Esophagus squamous epithelium (tissue), 5 donors: ENCODE measurements around the gene BAD. TPM values are rescaled to one million over a fixed set of nuclear protein-coding genes. Genes with fewer than 3 reads are reported as not detected.
A peak's percentile ranks its signal among the peaks of the same experiment; 100 is the strongest.

Experiments used
- DNase-seq: peaks from one replicate; lab custom pipeline; 2025; lab: John Stamatoyannopoulos, UW
- H3K27ac ChIP-seq, 4 donors: fragments of 200-600 bp; sonication (generic); one replicate each; pipeline ENCODE4 v1.5.1; 2016 to 2019; ENCODE audit warnings: mild to moderate bottlenecking in 1 of 4
- H3K27me3 ChIP-seq, 4 donors: fragments of 200-600 bp; sonication (generic); 1 replicate in 3 of 4; 2 replicates in 1 of 4; pipeline versions ENCODE4 v1.5.1 to v1.6.0; 2017 to 2021; ENCODE audit warnings: antibody characterized with exemption in 1 of 4
- H3K36me3 ChIP-seq, 3 donors: fragments of 200-600 bp; sonication (generic); one replicate each; pipeline ENCODE4 v1.5.1; 2016 to 2019
- H3K4me1 ChIP-seq, 3 donors: fragments of 200-600 bp; sonication (generic); one replicate each; pipeline ENCODE4 v1.5.1; 2017 to 2019
- H3K4me3 ChIP-seq, 4 donors: fragments of 200-600 bp; sonication (generic); 1 replicate in 3 of 4; 2 replicates in 1 of 4; pipeline ENCODE4 v1.5.1; 2016 to 2019; ENCODE audit warnings: mild to moderate bottlenecking in 2 of 4, moderate library complexity in 1 of 4
- H3K9me3 ChIP-seq, 3 donors: fragments of 200-600 bp; sonication (generic); one replicate each; pipeline ENCODE4 v1.5.1; 2016 to 2019
- POLR2A ChIP-seq, 4 donors: fragments of 450-650 bp; IDR thresholded peaks; one replicate each; pipeline ENCODE4 v1.6.1; 2017; ENCODE audit warnings: antibody characterized with exemption in 4 of 4, mild to moderate bottlenecking in 4 of 4, moderate library complexity in 3 of 4
- WGBS, 2 donors: methylation state at CpG; one replicate each; pipeline ENCODE4 v1.1.5; 2018; 5-methylcytosine and 5-hydroxymethylcytosine counted together
- intact Hi-C: fragments of 100-400 bp; cut with DNase I; formaldehyde crosslinking; loops from one replicate; pipeline ENCODE4 v1.15.0; 2022
- total RNA-seq, 4 donors: library from RNA; depleted of rRNA; stranded (reverse); fragments of >200 nt; gene quantifications; one replicate each; pipeline ENCODE4 v1.1.0, GENCODE V29; 2016
- TF ChIP-seq, protein P1 (sequence below), 6 experiments: fragments of 450-650 bp in 4 of 6; fragments of 200-600 bp in 2 of 6; sonication (generic) in 2 of 6; IDR thresholded peaks; one replicate each; pipeline ENCODE4 v1.5.1; 2016 to 2019; ENCODE audit warnings: antibody characterized with exemption in 6 of 6, mild to moderate bottlenecking in 4 of 6, moderate library complexity in 4 of 6
- donor health status: DM: yes; HTN: yes; CAD: no.

Gene BAD
- total RNA-seq, 4 donors from 2014 or later, result 49.4 to 86.5 (median 72.9) TPM

DNA sequence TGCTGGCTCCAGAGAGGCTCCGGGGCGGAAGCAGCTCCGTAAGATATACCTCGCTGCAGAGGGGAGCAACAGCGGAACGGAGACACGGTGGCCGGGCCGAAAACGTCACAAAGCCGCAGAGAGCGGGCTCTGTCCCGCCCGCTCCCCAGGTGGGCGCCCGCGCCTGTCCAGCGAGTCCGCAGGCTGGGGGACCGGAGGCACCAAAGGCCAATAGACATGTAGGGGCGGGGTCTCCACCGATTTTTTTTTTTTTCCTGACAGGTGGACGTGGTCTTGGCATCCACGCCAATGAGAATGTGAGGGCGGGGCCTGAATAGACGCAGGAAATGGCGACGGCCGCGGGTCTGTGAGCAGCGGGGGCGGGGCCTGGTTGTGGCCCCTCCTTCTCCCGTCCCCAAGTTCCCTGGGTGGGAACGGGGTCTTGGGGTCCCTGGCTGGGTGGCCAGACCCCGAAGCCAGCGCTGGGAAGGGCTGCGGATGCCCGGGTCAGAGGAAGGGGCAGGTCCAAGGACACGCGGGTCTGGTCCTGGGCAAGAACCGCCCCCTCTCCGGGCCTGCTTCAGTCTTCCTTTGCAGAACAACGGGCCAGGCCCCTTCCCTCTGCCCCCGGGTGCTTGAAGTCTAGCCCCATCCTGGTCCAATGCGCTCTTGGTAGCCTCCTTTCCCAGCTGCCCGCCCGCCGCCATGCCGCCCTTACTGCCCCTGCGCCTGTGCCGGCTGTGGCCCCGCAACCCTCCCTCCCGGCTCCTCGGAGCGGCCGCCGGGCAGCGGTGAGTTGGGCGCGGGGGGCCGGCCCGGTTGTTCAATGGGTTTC, 54.1 kb downstream of the BAD start, which contains the start of gene DNAJC4:
TSS of gene DNAJC4 (plus strand) at position 378 of the 814 bp plus-strand sequence. CDS start at position 685, 307 bp downstream.
- peak; percentile 76 for DNase-seq
- 0 to 1% methylated on average over 20 to 21 of the region's 62 CpGs for WGBS, 2 donors
- peaks cover 33 to 90% (median 49%) of the 10 kb centered on the region in 3 donors for H3K4me1 ChIP-seq
- TF ChIP-seq, protein P1, sequence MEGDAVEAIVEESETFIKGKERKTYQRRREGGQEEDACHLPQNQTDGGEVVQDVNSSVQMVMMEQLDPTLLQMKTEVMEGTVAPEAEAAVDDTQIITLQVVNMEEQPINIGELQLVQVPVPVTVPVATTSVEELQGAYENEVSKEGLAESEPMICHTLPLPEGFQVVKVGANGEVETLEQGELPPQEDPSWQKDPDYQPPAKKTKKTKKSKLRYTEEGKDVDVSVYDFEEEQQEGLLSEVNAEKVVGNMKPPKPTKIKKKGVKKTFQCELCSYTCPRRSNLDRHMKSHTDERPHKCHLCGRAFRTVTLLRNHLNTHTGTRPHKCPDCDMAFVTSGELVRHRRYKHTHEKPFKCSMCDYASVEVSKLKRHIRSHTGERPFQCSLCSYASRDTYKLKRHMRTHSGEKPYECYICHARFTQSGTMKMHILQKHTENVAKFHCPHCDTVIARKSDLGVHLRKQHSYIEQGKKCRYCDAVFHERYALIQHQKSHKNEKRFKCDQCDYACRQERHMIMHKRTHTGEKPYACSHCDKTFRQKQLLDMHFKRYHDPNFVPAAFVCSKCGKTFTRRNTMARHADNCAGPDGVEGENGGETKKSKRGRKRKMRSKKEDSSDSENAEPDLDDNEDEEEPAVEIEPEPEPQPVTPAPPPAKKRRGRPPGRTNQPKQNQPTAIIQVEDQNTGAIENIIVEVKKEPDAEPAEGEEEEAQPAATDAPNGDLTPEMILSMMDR (IDR thresholded peaks at IDR 0.05), result no peak
- peak in 2 of 4 donors; percentile 24 to 57 for TF ChIP-seq POLR2A (IDR thresholded peaks at IDR 0.05)
- H3K4me3 ChIP-seq, result peak within 1 kb of the TSS; percentile 55 to 88 (median 82)
- peak within 1 kb of the TSS; percentile 86 to 97 (median 94) for H3K27ac ChIP-seq
- H3K9me3 ChIP-seq, result no peaks in the 10 kb centered on the region
- intact Hi-C loops, result no loop called here
- no peaks in the 10 kb centered on the region for H3K36me3 ChIP-seq
- no peaks in the 10 kb centered on the region for H3K27me3 ChIP-seq

DNA sequence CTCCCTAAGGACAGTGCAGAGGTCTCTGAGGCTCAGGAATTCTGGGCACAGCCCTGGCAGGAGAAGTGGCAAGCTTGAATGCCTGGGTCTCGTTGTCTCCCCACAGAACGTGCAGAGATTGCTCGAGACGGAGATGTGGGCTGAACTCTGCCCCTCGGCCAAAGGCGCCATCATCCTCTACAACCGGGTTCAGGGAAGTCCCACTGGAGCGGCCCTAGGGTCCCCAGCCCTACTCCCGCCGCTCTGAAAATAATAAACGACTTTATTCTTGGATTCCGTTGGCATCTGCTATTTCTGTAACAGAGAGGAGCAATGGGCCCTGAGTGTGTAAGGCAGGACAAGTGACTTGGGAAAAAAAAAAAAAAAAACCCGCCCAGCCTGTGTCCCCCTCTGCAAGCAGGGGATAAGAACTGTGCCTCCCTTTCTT, 54.7 kb downstream of the BAD start:
- Histone ChIP-seq H3K4me3 (peak overlapping the region; percentile 55 to 88 (median 82)), H3K27ac (peak overlapping the region; percentile 86 to 97 (median 94)), H3K4me1 (peaks cover 32 to 90% (median 51%) of the 10 kb centered on the region in 3 donors), H3K27me3 (no peaks in the 10 kb centered on the region), H3K9me3 (no peaks in the 10 kb centered on the region), H3K36me3 (no peaks in the 10 kb centered on the region)
- DNase-seq, result no peak
- WGBS, 2 donors, result 19 to 30% methylated on average over 5 to 11 of the region's 13 CpGs
- intact Hi-C loops, result no loop called here
- TF ChIP-seq, protein P1 (IDR thresholded peaks at IDR 0.05), result no peak
- TF ChIP-seq POLR2A (IDR thresholded peaks at IDR 0.05), result no peak

DNA sequence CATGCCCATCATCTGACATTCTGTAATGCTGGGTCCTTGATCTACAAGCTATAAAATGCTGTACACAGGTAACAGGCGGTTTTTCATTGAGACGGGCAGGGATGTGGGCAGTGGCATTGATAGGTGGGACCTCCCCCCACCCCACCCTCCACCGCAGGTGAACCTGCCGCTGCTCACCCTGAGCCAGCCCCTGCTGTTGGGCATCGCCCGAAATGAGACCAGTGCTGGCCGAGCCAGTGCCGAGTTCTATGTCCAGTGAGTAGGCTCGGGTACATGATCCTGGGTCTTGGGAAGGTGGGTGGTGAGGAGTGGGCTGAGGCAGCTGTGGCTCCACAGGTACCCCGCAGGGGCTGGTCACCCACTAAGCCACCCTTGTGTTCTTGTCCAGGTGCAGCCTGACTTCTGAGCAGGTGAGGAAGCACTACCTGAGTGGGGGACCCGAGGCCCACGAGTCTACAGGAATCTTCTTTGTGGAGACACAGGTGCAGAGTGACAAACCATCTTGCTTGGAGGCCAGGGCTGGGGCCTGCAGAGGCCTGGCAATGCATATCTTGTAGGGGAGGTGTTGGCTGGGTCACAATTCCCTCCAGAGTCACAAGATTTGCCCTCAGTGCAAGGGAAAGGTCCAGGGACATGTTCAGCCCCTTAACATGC, 55.2 kb downstream of the BAD start:
- H3K9me3 ChIP-seq, result no peaks in the 10 kb centered on the region
- TF ChIP-seq, protein P1 (IDR thresholded peaks at IDR 0.05), result no peak
- no peak for TF ChIP-seq POLR2A (IDR thresholded peaks at IDR 0.05)
- WGBS, 2 donors, result 92 to 100% methylated on average over 1 to 2 of the region's 12 CpGs
- intact Hi-C loops, result no loop called here
- peak overlapping the region in 1 of 4 donors; percentile 84 for H3K4me3 ChIP-seq
- no peaks in the 10 kb centered on the region for H3K36me3 ChIP-seq
- H3K4me1 ChIP-seq, result peaks cover 32 to 95% (median 52%) of the 10 kb centered on the region in 3 donors
- no peaks in the 10 kb centered on the region for H3K27me3 ChIP-seq
- H3K27ac ChIP-seq, result peak overlapping the region; percentile 86 to 97 (median 94)
- no peak for DNase-seq

DNA sequence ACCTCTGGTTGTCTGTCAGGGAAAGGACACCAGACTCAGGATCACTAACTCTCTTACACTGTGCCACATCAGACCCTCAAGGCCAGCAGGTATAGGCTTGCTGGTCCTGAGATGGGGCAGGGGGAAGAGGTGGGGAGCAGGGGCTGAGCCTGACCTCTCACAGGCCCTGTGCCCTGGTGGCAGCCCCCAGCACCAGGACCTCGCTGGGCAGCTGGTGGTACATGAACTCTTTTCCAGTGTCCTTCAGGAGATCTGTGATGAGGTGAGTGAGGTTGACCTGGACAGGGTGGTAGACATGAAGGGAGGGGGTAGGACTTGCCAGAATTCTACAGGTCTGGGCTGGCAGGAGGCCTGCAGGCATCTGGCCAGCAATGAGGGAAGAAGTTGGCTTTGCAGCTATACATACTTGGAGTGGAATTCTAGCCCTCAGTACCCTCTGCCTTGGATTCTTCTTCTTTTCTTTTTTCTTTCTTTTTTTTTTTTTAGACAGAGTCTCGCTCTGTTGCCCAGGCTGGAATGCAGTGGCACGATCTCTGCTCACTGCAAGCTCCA, 57.0 kb downstream of the BAD start:
- Histone ChIP-seq H3K36me3 (peaks cover 0 to 10% (median 0%) of the 10 kb centered on the region in 3 donors), H3K9me3 (no peaks in the 10 kb centered on the region), H3K4me3 (peak overlapping the region; percentile 60 to 91 (median 84)), H3K27ac (peak overlapping the region; percentile 90 to 97 (median 93)), H3K4me1 (peaks cover 26 to 95% (median 44%) of the 10 kb centered on the region in 3 donors), H3K27me3 (no peaks in the 10 kb centered on the region)
- intact Hi-C loops, result no loop called here
- TF ChIP-seq POLR2A (IDR thresholded peaks at IDR 0.05), result no peak
- TF ChIP-seq, protein P1 (IDR thresholded peaks at IDR 0.05), result no peak
- no peak for DNase-seq
- WGBS, 2 donors, result 35% methylated on average over 2 of the region's 3 CpGs
